ENCODE measurements around the gene UFSP1.
A peak's percentile ranks its signal among the peaks of the same experiment; 100 is the strongest.
"Not testable (repeated sequence)": the region's sequence is repeated elsewhere in the genome, so short reads cannot be mapped to it uniquely, and the experiment has no call there.

UFSP1 gene

GRCh38 chr7:100854899-100855298 is 34.6 kb downstream of the UFSP1 start:
- FAIRE-seq, result not testable (repeated sequence)

- FAIRE-seq, result no peak
Observed at GRCh38 chr7:100854146-100854895, 35.2 kb downstream of the UFSP1 start.

GRCh38 chr7:100852048-100852872 is 37.3 kb downstream of the UFSP1 start, which contains the start of gene SLC12A9:
Gene SLC12A9 (plus strand): TSS chr7:100852713. CDS start chr7:100854198, 1,485 bp downstream.
- peak; percentile 13 for FAIRE-seq

- FAIRE-seq, result no peak
Observed at GRCh38 chr7:100847360-100847759, 42.2 kb downstream of the UFSP1 start.

- FAIRE-seq, result no peak
Observed at GRCh38 chr7:100840470-100841100, 48.9 kb downstream of the UFSP1 start.

- no peak for FAIRE-seq
Observed at GRCh38 chr7:100839361-100839760, 50.2 kb downstream of the UFSP1 start.

Data from TTC549 (cell line).